Measurements from ENCODE around the gene SLC16A11. TPM values are rescaled to one million over a fixed set of nuclear protein-coding genes. Genes with fewer than 3 reads are reported as not detected.
"Not testable (repeated sequence)": the region's sequence is repeated elsewhere in the genome, so short reads cannot be mapped to it uniquely, and the experiment has no call there.

SLC16A11 gene
- total RNA-seq, 1 experiment from 2014 or later = not detected

DNA sequence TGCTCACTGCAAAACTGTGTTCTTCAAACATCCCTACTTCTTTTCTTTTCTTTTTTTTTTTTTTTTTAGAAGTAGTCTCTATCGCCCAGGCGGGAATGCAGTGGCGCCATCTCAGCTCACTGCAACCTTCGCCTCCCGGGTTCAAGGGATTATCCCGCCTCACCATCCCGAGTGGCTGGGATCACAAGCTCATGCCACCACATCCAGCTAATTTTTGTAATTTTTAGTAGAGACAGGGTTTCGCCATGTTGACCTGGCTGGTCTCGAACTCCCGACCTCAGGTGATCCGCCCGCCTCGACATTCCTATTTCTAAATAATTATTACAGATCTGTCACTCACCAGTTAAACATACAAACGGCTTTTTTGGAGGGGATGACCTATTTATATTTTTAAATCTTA lies 32.5 kb downstream of the SLC16A11 start:
- no peak for DNase-seq (ENCODE audit: low spot score)

DNA sequence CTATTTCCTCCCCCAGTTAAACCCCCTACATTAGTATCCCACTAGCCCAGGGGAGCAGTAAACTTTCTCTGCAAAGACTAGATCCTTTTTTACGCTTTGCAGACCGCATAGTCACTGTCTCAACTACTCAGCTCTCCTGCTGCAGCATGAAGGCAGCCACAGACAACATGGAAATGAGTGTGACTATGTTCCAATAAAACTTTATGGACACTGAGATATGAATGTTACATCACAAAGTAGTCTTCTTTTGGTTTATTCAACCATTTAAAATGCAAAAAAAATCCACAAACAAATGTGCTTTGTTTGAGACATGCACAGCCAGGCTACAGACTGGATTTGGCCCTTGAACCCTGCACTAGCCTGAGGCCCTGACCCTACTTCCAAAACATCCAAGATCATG lies 33.4 kb downstream of the SLC16A11 start:
- DNase-seq (ENCODE audit: low spot score) = no peak

DNA sequence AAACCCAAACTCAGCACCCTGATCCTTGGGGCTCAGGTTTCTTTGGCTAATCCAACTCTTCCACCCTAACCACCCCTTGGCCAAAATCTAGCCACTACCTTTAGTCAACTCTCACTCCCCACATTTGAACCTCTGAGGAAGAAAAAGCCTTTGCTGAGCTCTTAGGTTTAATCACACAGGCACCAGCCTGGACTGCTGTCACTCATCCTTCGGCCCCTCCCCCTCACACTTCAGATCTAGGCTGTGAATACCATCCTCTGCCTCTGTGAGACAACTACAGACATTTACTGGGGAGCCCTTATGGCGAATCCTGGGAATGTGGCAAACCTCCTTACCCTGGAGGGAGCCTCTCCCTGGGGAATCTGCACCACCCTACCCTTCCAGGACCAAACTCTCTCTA lies 36.7 kb downstream of the SLC16A11 start:
- DNase-seq (ENCODE audit: low spot score) = no peak

DNA sequence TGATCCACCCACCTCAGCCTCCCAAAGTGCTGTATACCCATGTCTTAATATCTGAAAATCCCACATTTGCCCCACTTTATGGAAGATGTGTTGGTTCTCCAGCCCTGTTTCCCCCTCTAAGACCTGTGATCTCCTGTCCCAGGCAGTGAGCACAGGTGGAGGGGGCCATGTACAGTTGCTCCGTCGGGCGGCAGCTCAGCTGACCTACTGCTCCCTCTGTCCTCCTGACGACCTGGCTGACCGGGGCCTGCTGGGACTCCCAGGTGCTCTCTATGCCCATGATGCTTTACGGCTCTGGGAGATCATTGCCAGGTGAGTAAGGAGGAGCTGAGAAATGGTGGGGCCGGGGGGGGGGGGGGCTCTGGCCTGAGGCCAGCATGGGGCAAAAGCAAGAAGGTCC lies 38.2 kb downstream of the SLC16A11 start:
- DNase-seq (ENCODE audit: low spot score) = no peak

DNA sequence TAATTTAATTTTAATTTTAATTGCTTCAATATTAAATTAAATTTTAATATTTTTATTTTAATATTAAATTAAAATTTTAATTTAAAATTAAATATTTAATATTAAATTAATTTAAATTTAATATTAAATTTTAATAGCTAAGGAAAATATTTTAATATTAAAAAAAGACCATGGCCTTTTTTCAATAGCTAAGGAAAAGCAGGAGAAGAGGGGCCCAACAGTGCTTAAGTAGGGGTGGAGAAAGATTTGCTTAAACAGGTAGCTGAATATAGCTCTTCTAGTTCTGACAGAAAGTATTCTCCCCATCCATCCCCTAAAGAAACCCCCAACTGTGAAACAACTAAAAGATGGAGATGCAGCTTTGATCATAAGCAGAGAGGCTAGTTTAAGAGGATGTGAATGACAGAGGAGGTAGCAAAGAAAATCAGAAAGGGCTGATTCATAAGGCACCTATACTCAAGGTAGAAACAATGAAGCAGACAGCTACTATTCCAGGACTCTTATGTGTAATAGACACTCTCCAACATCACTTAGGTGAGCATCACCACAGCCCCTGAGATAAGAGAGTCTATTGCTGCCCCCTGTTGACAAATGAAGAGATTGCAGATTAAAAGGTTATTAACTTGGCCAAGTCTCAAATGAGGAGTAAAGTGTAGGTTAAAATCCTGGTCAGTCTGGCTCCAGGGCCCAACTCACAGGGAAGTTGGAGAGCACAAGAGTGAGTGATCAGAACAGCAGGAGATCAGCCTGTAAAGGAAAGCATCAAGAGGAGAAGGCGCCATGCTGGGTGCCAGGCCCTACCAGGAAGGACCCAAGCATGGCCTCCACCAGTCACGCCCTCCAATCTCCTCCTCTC lies 39.3 kb downstream of the SLC16A11 start:
- DNase-seq (ENCODE audit: low spot score) = peak; percentile 78

DNA sequence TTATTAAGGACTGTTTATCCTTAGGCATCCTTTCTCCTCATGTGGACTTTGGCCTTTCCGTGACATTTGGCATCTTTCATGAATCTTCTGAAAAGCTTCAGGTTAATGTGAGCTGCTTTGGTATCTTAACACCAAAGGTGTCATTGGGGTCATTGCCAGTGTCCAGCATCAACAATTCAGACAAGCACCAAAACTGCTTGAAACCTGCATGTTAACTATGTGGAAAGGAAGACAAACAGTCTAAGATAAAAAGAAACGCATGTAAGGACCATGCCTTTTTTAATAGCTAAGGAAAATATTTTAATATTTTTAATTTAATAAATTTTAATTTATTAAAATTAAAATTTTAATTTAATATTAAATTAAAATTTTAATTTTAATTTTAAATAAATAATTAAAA lies 40.1 kb downstream of the SLC16A11 start:
- DNase-seq (ENCODE audit: low spot score) = no peak

DNA sequence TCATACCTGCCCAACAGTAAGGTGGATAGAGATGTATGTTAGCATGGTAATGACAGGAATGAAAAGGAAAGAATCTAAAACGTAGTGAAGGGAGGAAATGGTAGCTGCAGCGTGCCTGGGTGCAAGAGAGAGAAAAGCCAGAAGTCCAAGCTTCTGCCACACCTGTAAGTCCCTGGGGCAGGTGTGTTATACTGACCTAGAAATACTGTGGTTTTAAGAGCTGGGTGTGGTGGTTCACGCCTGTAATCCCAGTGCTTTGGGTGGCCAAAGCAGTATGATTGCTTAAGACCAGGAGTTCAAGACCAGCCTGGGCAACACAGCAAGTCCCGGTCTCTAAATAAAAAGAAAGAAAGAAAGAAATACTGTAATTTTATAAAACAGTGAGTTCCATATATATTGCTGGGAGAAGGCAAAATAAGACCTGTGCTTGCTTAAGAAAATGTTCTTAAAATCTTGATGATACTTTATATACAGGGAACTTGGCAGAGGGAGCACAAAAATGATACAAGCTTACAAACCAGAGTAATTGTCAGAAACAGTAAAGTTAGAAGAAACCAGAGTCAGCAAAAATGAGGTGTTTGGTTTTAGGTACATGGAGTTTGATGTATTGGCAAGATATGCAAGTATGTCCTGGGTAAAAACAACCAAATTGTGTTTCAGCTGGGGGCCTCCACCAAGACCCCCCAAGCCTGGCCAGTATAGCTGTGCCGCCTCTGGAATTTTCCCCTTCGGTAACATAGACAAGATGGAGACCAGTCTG lies 41.4 kb downstream of the SLC16A11 start:
- DNase-seq (ENCODE audit: low spot score) = no peak

DNA sequence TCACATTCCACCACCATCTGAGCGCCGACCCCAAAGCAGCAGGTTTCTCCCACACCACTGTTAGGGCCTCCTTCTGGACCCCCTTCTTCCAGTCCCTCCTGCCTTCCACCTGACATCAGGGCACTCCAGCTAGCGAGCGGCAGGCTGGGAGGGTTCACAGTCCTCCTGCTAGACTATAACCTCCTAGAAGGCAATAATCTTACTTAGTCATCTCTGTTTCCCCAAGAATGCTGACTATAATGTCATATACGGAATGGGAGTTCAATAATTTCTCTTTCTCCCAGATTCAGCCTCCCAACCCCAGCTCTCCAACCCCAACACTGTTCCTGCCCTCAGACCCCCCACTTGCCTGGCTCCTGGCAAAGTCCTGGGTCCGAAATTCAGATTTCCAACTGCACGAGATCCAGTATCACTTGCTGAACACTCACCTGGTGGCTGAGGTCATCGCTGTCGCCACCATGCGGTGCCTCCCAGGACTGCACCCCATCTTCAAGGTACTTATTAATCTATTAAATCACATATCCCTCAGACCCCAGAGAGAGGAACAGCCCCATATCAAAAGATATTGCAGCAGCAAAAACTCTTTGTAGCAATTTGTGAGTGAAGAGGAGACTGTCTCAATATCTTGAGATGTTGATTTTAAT lies 42.5 kb downstream of the SLC16A11 start:
- DNase-seq (ENCODE audit: low spot score) = peak; percentile 4

DNA sequence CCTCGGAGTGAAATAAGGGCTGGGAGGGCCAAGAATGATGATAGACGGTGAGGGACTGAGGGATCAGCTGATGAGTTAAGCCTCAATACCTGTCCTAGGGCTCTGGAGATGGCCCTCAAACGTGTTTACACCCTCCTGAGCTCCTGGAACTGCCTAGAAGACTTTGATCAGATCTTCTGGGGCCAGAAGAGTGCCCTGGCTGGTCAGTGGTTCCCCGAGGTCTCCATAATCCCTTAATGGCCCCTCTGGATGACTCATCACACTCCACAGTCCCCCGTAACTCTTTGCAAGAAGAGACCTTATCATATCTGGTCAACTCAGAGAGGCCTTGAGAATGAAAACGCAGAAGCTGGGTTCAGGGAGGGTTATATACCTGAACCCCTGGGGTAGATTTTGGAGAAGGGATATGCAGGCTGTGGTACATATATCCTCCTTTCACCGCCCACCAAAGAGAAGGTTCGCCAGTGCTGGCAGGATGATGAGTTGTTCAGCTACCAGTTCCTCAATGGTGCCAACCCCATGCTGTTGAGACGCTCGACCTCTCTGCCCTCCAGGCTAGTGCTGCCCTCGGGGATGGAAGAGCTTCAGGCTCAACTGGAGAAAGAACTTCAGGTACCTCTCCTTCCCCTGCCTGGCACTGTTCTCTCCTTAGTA lies 44.9 kb downstream of the SLC16A11 start:
- no peak for DNase-seq (ENCODE audit: low spot score)

DNA sequence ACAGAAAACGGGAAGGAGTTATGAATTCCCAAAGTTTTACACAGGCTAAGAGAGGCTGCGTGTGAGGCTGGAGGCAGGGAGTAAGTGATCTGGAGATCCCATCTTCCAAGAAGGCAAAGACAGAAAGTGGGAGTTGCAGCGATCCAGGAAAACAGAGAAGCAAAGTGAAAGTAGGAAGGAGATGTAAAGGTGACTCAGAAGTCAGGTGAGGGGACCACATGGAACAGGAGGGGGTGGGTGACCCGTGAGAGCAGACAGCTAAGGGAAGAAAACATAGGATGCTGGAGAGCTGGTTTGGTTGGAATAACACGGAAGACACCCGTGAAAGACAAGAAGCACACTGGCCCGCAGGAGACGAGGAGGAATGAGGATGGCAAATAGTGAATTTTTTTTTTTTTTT lies 46.7 kb downstream of the SLC16A11 start:
- no peak for DNase-seq (ENCODE audit: low spot score)

DNA sequence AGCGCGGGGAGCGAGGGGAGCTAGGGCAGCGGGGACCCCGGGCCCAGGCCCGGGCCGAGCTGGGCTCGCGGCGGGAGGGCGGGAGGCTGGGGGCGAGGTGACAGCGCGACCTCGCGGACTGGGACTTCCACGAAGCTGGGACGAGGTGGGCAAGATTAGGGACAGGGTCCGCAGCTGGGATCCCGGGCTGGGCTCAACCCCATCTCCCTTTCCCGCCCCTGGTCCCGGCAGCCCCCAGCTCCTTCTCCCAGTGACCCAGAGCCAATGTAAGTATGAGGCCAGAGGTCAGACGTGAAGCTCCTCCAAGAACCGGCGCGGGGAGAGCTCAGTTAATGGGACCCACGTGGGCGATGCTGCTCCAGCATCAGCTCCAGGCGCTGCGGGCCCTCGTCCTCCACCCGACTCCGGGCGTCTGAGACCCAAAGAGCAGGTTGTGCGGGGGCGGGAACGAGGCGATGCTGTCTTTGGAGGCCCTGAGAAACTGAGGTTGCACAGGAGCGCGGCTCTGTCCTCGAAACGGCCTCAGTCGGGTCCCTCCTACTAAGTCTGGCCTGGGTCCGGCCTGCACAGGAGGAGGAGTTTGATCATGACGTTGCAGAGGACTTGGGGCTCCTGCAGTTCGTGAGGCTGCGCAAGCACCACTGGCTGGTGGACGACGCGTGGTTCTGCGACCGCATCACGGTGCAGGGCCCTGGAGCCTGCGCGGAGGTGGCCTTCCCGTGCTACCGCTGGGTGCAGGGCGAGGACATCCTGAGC lies 47.5 kb downstream of the SLC16A11 start:
- no peak for DNase-seq (ENCODE audit: low spot score)

DNA sequence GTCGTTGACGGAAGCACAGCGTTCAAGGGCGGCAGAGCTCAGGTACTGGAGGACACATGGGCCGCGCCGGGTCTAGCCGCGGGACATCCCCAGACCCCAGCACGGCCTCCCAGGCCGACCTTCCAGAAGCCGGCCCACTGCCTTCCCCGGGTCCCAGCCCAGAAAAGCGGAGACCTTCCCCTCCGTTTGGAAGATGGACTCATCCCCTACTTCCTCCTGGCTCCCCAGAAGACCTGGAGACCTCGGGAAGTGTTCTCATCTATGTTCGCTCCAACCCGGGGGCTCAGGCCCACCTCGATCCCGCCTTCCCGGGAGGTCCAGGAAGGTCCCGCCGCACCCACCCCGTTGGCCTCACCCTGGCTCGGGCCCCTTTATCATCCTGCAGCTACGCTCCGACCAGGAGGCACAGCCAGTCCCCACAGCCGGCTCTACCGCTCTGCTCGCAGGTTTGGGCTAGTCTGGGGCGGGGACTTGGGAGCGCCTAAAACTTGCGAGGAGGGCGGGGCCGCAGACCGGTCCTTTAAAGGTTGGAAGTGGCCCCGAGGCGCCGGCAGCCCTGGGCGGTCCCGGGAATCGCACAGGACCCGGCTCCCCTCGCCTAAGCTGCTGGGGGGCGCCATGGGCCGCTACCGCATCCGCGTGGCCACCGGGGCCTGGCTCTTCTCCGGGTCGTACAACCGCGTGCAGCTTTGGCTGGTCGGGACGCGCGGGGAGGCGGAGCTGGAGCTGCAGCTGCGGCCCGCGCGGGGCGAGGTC lies 48.2 kb downstream of the SLC16A11 start, which contains the start of gene ALOX12:
Gene ALOX12, plus strand, starts transcription at position 550 of the 756 bp plus-strand sequence. Its CDS starts 69 bp downstream, at position 619.
- DNase-seq (ENCODE audit: low spot score) = no peak

DNA sequence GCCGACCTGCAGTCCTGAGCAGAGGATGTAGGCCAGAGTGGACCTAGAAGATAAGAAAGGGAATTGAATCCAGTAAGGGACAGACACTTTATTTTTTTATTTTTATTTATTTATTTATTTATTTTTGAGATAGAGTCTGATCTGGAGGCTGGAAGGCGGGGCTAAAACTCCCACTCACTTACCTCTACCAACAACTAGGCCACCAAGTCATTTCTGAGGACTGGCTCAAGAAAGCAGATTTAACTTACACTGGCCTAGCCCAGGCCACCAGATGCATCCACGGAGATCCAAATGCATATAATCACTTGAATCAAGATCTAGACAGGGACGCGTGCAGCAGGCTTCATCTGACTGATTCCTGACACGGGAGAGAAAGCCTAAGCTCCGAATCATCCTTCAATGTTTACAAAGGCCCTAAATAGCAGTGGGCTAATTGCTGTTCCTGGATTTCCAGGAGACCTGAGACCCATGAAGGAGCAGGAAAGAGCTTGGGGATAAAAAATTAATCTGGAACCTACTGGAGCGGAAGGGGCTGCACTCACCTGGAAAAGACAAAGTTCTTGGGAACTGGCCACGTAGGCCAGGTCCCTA lies 49.1 kb downstream of the SLC16A11 start:
- no peak for DNase-seq (ENCODE audit: low spot score)

DNA sequence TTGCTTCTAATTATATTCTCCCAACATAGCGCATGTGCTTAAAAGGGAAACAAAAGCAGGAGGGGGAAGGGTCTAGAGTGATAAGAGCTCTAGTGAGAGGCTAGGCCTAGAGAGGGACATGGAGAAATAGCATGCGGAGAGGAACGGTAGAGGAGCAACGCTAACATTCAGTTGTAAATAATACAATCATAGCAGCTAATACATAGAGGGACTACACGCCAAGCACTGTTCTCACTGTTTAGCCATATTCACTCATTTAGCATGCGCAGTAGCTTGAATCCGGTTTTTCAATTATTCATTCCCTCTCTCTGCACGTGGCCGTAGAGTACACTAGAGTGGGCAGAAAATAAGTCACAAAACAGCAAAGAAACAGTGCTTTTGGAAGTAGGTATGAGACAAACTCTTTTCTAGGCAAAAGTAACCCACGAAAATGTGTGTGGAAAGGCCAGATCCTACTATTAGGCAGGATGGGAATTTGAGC lies 49.7 kb downstream of the SLC16A11 start:
- DNase-seq (ENCODE audit: low spot score) = no peak

DNA sequence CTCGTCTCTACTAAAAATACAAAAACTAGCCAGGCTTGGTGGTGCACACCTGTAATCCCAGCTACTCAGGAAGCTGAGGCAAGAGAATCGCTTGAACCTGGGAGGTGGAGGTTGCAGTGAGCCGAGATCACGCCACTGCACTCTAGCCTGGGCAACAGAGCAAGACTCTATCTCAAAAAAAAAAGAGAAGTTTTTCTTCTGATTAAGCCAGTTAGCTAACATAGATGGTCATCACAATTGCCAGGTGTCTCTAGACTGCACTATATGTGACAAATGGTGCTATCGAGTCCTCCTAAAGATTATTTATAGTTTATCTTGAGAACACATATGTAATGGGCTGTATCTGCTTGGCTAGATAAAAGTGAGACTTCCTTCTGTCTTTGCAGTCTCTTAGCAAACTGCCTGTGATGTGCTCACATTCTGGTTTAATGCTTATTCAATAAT lies 50.3 kb downstream of the SLC16A11 start:
- not testable (repeated sequence) for DNase-seq (ENCODE audit: low spot score)
